H1 (cell line): ENCODE measurements around the gene GNAO1. TPM values are rescaled to one million over a fixed set of nuclear protein-coding genes. Genes with fewer than 3 reads are reported as not detected.

Source experiments
- CTCF ChIA-PET: fragments of 300-600 bp; sonication (Branson Sonifier 250); formaldehyde crosslinking; loops from one replicate; lab custom pipeline; 2021; ENCODE audit not compliant: partially characterized antibody; lab: Charles Lee
- POLR2A ChIA-PET: fragments of 300-600 bp; sonication (Branson Sonifier 250); formaldehyde crosslinking; loops from one replicate; lab custom pipeline; 2021; ENCODE audit warnings: inconsistent platforms; ENCODE audit not compliant: partially characterized antibody; lab: Charles Lee
- DNase-seq, 2 experiments: peaks; one replicate each; pipeline versions ENCODE4 v3.0.0 to v3.0.0-alpha.2; 2010 to 2022; ENCODE audit warnings: low spot score in 2 of 2, low read depth in 1 of 2, mixed read lengths in 1 of 2
- FAIRE-seq: peaks from 2 replicates; lab custom pipeline; 2011; peaks lifted over from hg19 to GRCh38; lab: Jason Lieb, UNC
- H2AFZ ChIP-seq: 2 replicates; pipeline ENCODE4 v1.8.1; 2012; ENCODE audit warnings: low read length, inconsistent platforms
- H2AK5ac ChIP-seq: 2 replicates; pipeline ENCODE4 v1.6.1; 2013; ENCODE audit warnings: low read depth, low read length
- H2BK120ac ChIP-seq: replicated peaks from 2 replicates; pipeline ENCODE3; 2013; ENCODE audit warnings: low read depth, low read length, inconsistent platforms
- H2BK12ac ChIP-seq: 2 replicates; pipeline ENCODE4 v1.6.1; 2013; ENCODE audit warnings: low read depth, low read length
- H2BK15ac ChIP-seq: 2 replicates; pipeline ENCODE4 v1.6.1; 2013; ENCODE audit warnings: low read length
- H2BK20ac ChIP-seq: 2 replicates; pipeline ENCODE4 v1.6.1; 2013; ENCODE audit warnings: low read length
- H2BK5ac ChIP-seq: 2 replicates; pipeline ENCODE4 v1.6.1; 2013; ENCODE audit warnings: low read depth, low read length
- H3K14ac ChIP-seq: 2 replicates; pipeline ENCODE4 v1.6.1; 2013; ENCODE audit warnings: inconsistent platforms; ENCODE audit not compliant: insufficient read length
- H3K18ac ChIP-seq: 2 replicates; pipeline ENCODE4 v1.6.1; 2013; ENCODE audit warnings: low read length; ENCODE audit errors: extremely low read depth
- H3K23ac ChIP-seq: 2 replicates; pipeline ENCODE4 v1.6.1; 2013; ENCODE audit warnings: inconsistent platforms; ENCODE audit not compliant: insufficient read length
- H3K23me2 ChIP-seq: 2 replicates; pipeline ENCODE4 v1.6.1; 2013; ENCODE audit warnings: low read depth, low read length
- H3K27ac ChIP-seq: 2 replicates; pipeline ENCODE4 v1.6.1; 2011; ENCODE audit warnings: low read depth, low read length, inconsistent platforms
- H3K27me3 ChIP-seq, 4 experiments: replicated peaks in 1 of 4; 1 replicate in 1 of 4; 2 replicates in 3 of 4; pipeline versions ENCODE4 v1.6.1 to v1.8.1; 2011 to 2013; ENCODE audit warnings: low read length in 3 of 4, mild to moderate bottlenecking in 3 of 4, inconsistent platforms in 2 of 4, mixed read lengths in 2 of 4, moderate library complexity in 1 of 4; ENCODE audit not compliant: control insufficient read depth in 3 of 4, insufficient read depth in 3 of 4; ENCODE audit errors: extremely low read depth in 1 of 4
- H3K36me3 ChIP-seq, 4 experiments: 2 replicates each; pipeline versions ENCODE4 v1.6.1 to v1.8.1; 2011 to 2013; ENCODE audit warnings: mild to moderate bottlenecking in 4 of 4, low read length in 3 of 4, moderate library complexity in 2 of 4, control low read depth in 1 of 4, inconsistent platforms in 1 of 4; ENCODE audit not compliant: insufficient read depth in 4 of 4, control insufficient read depth in 2 of 4
- H3K4ac ChIP-seq: replicated peaks from 2 replicates; pipeline ENCODE3; 2013; ENCODE audit warnings: low read length, low read depth, mixed read lengths, inconsistent platforms; ENCODE audit not compliant: insufficient read length
- H3K4me1 ChIP-seq, 4 experiments: replicated peaks in 1 of 4; 1 replicate in 1 of 4; 2 replicates in 3 of 4; pipeline versions ENCODE4 v1.6.1 to v1.8.1; 2011 to 2013; ENCODE audit warnings: low read length in 3 of 4, inconsistent platforms in 2 of 4, mixed read lengths in 1 of 4; ENCODE audit not compliant: insufficient read depth in 4 of 4, control insufficient read depth in 3 of 4
- H3K4me2 ChIP-seq, 2 experiments: 2 replicates each; pipeline versions ENCODE4 v1.6.1 to v1.8.1; 2011 to 2013; ENCODE audit warnings: low read depth in 2 of 2, low read length in 2 of 2, control low read depth in 1 of 2, inconsistent platforms in 1 of 2, mild to moderate bottlenecking in 1 of 2; ENCODE audit not compliant: insufficient read depth in 1 of 2
- H3K4me3 ChIP-seq, 4 experiments: fragments of 200-600, 300-600 bp in 1 of 4; sonication (generic), shearing (Covaris generic), sonication (Bioruptor Twin) in 1 of 4; 2 replicates each; pipeline versions ENCODE4 v1.5.1 to v1.8.1; 2011 to 2016; ENCODE audit warnings: low read length in 4 of 4, low read depth in 3 of 4, control low read depth in 2 of 4, inconsistent platforms in 2 of 4, mild to moderate bottlenecking in 2 of 4, mixed read lengths in 1 of 4, moderate library complexity in 1 of 4; ENCODE audit not compliant: insufficient read depth in 2 of 4; ENCODE audit errors: extremely low read depth in 1 of 4
- H3K56ac ChIP-seq: replicated peaks from 2 replicates; pipeline ENCODE3; 2013; ENCODE audit warnings: low read depth, mild to moderate bottlenecking, mixed read lengths, low read length, inconsistent platforms; ENCODE audit not compliant: insufficient read length
- H3K79me1 ChIP-seq: 2 replicates; pipeline ENCODE4 v1.6.1; 2013; ENCODE audit warnings: low read depth, low read length, control low read depth
- H3K79me2 ChIP-seq, 2 experiments: 2 replicates each; pipeline versions ENCODE4 v1.6.1 to v1.8.1; 2012 to 2013; ENCODE audit warnings: low read length in 2 of 2, mild to moderate bottlenecking in 2 of 2, inconsistent platforms in 1 of 2; ENCODE audit not compliant: insufficient read depth in 2 of 2, control insufficient read depth in 1 of 2
- H3K9ac ChIP-seq, 4 experiments: replicated peaks in 1 of 4; 1 replicate in 1 of 4; 2 replicates in 3 of 4; pipeline versions ENCODE4 v1.6.1 to v1.8.1; 2011 to 2013; ENCODE audit warnings: low read depth in 3 of 4, low read length in 3 of 4, control low read depth in 2 of 4, mild to moderate bottlenecking in 2 of 4, moderate library complexity in 2 of 4, inconsistent platforms in 1 of 4; ENCODE audit errors: extremely low read depth in 1 of 4
- H3K9me3 ChIP-seq, 2 experiments: 2 replicates each; pipeline versions ENCODE4 v1.6.1 to v1.8.1; 2012 to 2013; ENCODE audit warnings: mild to moderate bottlenecking in 2 of 2, moderate library complexity in 2 of 2, control low read depth in 1 of 2, inconsistent platforms in 1 of 2, low read depth in 1 of 2, low read length in 1 of 2, mixed read lengths in 1 of 2; ENCODE audit not compliant: insufficient read depth in 2 of 2
- H4K20me1 ChIP-seq, 2 experiments: replicated peaks in 1 of 2; 2 replicates each; pipeline versions ENCODE3 to v1.8.1; 2011 to 2013; ENCODE audit warnings: inconsistent platforms in 2 of 2, low read length in 2 of 2, mild to moderate bottlenecking in 1 of 2; ENCODE audit not compliant: insufficient read depth in 2 of 2, control insufficient read depth in 1 of 2
- H4K5ac ChIP-seq: 2 replicates; pipeline ENCODE4 v1.6.1; 2013; ENCODE audit warnings: low read length, low read depth, mixed read lengths, inconsistent platforms; ENCODE audit not compliant: insufficient read length
- H4K8ac ChIP-seq: 2 replicates; pipeline ENCODE4 v1.8.0; 2013; ENCODE audit warnings: mild to moderate bottlenecking, moderate library complexity, low read length, inconsistent platforms; ENCODE audit not compliant: insufficient read depth; ENCODE audit errors: extremely low read depth
- H4K91ac ChIP-seq: replicated peaks from 2 replicates; pipeline ENCODE3; 2013; ENCODE audit warnings: low read length, mixed read lengths, inconsistent platforms; ENCODE audit not compliant: insufficient read length
- CHD1 ChIP-seq: IDR thresholded peaks from 2 replicates; pipeline ENCODE4 v1.6.1; 2012; ENCODE audit warnings: low read depth, low read length, improper control_type of control experiment
- EP300 ChIP-seq, 2 experiments: IDR thresholded peaks; 1 replicate in 1 of 2; 2 replicates in 1 of 2; pipeline ENCODE4 v1.6.1; 2011 to 2012; ENCODE audit warnings: low read depth in 2 of 2, low read length in 2 of 2, mild to moderate bottlenecking in 2 of 2, borderline replicate concordance in 1 of 2, inconsistent platforms in 1 of 2, moderate library complexity in 1 of 2
- HDAC2 ChIP-seq, 2 experiments: fragments of 300-600 bp in 1 of 2; sonication (generic) in 1 of 2; IDR thresholded peaks; 2 replicates each; pipeline ENCODE4 v1.6.1; 2011 to 2012; ENCODE audit warnings: low read depth in 2 of 2, low read length in 2 of 2, mild to moderate bottlenecking in 2 of 2, moderate library complexity in 2 of 2, borderline replicate concordance in 1 of 2, inconsistent platforms in 1 of 2
- JUND ChIP-seq: IDR thresholded peaks from 2 replicates; pipeline ENCODE4 v1.6.1; 2011; ENCODE audit warnings: mild to moderate bottlenecking, improper control_type of control experiment, low read length
- KDM1A ChIP-seq: fragments of 200-600, 300-600 bp; sonication (generic); IDR thresholded peaks from 2 replicates; pipeline ENCODE4 v1.7.1; 2016; ENCODE audit warnings: mild to moderate bottlenecking, low read length, borderline replicate concordance
- NRF1 ChIP-seq: IDR thresholded peaks from 2 replicates; pipeline ENCODE4 v1.6.1; 2011; ENCODE audit warnings: mild to moderate bottlenecking, low read depth, low read length, improper control_type of control experiment
- RNF2 ChIP-seq: fragments of 200-900, 300-1000 bp; sonication (generic); IDR thresholded peaks from 2 replicates; pipeline ENCODE4 v1.7.1; 2016; ENCODE audit warnings: borderline replicate concordance, low read depth, mild to moderate bottlenecking, antibody characterized with exemption, low read length; ENCODE audit not compliant: poor library complexity, severe bottlenecking; ENCODE audit errors: missing control alignments
- SIRT6 ChIP-seq: IDR thresholded peaks from one replicate; pipeline ENCODE4 v1.7.1; 2012; ENCODE audit warnings: low read length, inconsistent platforms
- TAF7 ChIP-seq: optimal IDR thresholded peaks from 2 replicates; pipeline ENCODE3; 2011; ENCODE audit warnings: low read depth, mild to moderate bottlenecking, inconsistent platforms, low read length, moderate library complexity, borderline replicate concordance
- WGBS, 2 experiments: shearing (Covaris generic) in 1 of 2; methylation state at CpG; one replicate each; pipeline versions ENCODE4 v1.1.6 to v1.1.7; 2013 to 2015; ENCODE audit warnings: low lambda C conversion rate in 2 of 2, mixed read lengths in 2 of 2, inconsistent platforms in 1 of 2, low coverage in 1 of 2, missing lambda C conversion rate in 1 of 2; ENCODE audit not compliant: insufficient replicate concordance in 2 of 2, insufficient coverage in 1 of 2, insufficient read length in 1 of 2; ENCODE audit errors: extremely low coverage in 1 of 2, missing lambda C conversion rate in 1 of 2; 5-methylcytosine and 5-hydroxymethylcytosine counted together
- polyA plus RNA-seq, 7 experiments: library from polyadenylated mRNA; depleted of rRNA in 3 of 7; stranded (reverse) in 5 of 7; unstranded in 2 of 7; fragments of >200 nt in 5 of 7; fragments of 200-250 nt in 2 of 7; gene quantifications; 1 replicate in 5 of 7; 2 replicates in 1 of 7; 4 replicates in 1 of 7; pipeline versions ENCODE4 v1.2.1 to v1.2.3, GENCODE V29; 2011 to 2013; ENCODE audit warnings: missing spikeins in 2 of 7, mixed read lengths in 2 of 7
- total RNA-seq: library from RNA; stranded (reverse); fragmentation: NEBNext Ultra II Directional; extraction: Animal tissue kit (Norgen Biotek cat#: 25700); gene quantifications from 2 replicates; pipeline ENCODE4 v1.2.1, GENCODE V29; 2021
- TF ChIP-seq, protein P1 (sequence below): IDR thresholded peaks from 2 replicates; pipeline ENCODE4 v1.6.1; 2012; ENCODE audit warnings: low read length, inconsistent platforms

Gene GNAO1
- total and polyA plus RNA-seq, 2 of the 8 experiments (the other 6 are each of a cell fraction or from before 2014, with no cell fraction given), result 6.7 to 34.4 TPM

DNA sequence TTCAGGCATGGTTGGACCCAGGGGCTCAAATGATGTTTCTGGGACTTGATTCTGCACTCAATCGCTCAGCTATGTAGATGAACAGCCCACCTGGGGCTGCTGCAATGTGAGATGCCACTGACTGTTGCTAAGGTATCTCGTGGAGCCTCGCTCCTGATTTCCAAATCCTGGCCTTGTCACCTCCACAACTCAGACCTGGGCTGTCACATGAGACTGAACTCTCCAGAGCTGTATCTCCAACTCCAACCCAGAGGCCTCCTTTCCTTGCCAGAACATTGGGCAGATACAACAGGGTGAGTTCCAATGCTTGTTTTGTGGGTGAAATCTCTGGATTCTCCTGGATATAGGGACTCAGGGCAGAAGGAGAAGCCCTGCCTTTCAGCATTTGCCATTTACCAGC is 79.5 kb downstream of the GNAO1 start:
- no peak overlapping the region for H2BK120ac ChIP-seq
- H4K20me1 ChIP-seq, result peaks cover 1 to 3% of the 10 kb centered on the region in 2 experiments
- no peak overlapping the region for H3K14ac ChIP-seq
- H3K23ac ChIP-seq, result no peak overlapping the region
- H3K4ac ChIP-seq, result no peak overlapping the region
- H3K4me1 ChIP-seq, result peaks cover 0 to 9% (median 3%) of the 10 kb centered on the region in 4 experiments; a peak in 4 of 7 replicates
- H3K9ac ChIP-seq, result no peak overlapping the region
- no peaks in the 10 kb centered on the region for H3K79me2 ChIP-seq
- no peak overlapping the region for H2BK20ac ChIP-seq
- H3K27ac ChIP-seq, result no peak overlapping the region
- FAIRE-seq (no peak), DNase-seq (no peak)
- H2AFZ ChIP-seq, result no peak overlapping the region
- H2BK12ac ChIP-seq, result no peak overlapping the region
- no peaks in the 10 kb centered on the region for H3K79me1 ChIP-seq
- no peak overlapping the region for H2AK5ac ChIP-seq
- no peak overlapping the region for H4K5ac ChIP-seq
- no peaks in the 10 kb centered on the region for H3K23me2 ChIP-seq
- H2BK5ac ChIP-seq, result no peak overlapping the region
- H3K36me3 ChIP-seq, result peaks cover 0 to 5% (median 0%) of the 10 kb centered on the region in 4 experiments; a peak in 1 of 8 replicates
- ChIA-PET CTCF (interaction anchor here (0.6 to 3.3 kb wide), 10 partner anchors 9 to 1394 kb away, joined by 3 to 30 read pairs (median 4); no protein-coding TSS in a partner anchor), POLR2A (interaction anchor here (1.9 kb wide), 1 partner anchor 8 kb away, joined by 4 read pairs; no protein-coding TSS in a partner anchor)
- no peak overlapping the region for H3K56ac ChIP-seq
- 92% methylated on average over 3 of the region's 3 CpGs; no CpG with 5 or more reads in 1 of the 2 experiments for WGBS, 2 experiments
- H3K4me3 ChIP-seq, result no peak overlapping the region
- H3K4me2 ChIP-seq, result no peak overlapping the region
- H4K8ac ChIP-seq, result no peak overlapping the region
- no peak overlapping the region for H3K18ac ChIP-seq
- no peak overlapping the region for H2BK15ac ChIP-seq
- peaks cover 0 to 12% of the 10 kb centered on the region in 2 experiments; a peak in 3 of 4 replicates for H3K9me3 ChIP-seq
- H4K91ac ChIP-seq, result no peak overlapping the region
- no peaks in the 10 kb centered on the region for H3K27me3 ChIP-seq
- TF ChIP-seq HDAC2 (IDR thresholded peaks at IDR 0.05; ENCODE audit: borderline replicate concordance in 1 of 2, low read depth in 2 of 2, low read length in 2 of 2) (no peak), KDM1A (no peak), JUND (no peak), RNF2 (no peak), TAF7 (no peak), CHD1 (no peak), NRF1 (no peak), EP300 (IDR thresholded peaks at IDR 0.05; ENCODE audit: borderline replicate concordance in 1 of 2, low read depth in 2 of 2, low read length in 2 of 2) (no peak), SIRT6 (no peak)
- TF ChIP-seq, protein P1, sequence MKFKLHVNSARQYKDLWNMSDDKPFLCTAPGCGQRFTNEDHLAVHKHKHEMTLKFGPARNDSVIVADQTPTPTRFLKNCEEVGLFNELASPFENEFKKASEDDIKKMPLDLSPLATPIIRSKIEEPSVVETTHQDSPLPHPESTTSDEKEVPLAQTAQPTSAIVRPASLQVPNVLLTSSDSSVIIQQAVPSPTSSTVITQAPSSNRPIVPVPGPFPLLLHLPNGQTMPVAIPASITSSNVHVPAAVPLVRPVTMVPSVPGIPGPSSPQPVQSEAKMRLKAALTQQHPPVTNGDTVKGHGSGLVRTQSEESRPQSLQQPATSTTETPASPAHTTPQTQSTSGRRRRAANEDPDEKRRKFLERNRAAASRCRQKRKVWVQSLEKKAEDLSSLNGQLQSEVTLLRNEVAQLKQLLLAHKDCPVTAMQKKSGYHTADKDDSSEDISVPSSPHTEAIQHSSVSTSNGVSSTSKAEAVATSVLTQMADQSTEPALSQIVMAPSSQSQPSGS, result no peak
